Body of pancreas (tissue), 4 donors: ENCODE measurements around the gene RNF146. TPM values are rescaled to one million over a fixed set of nuclear protein-coding genes. Genes with fewer than 3 reads are reported as not detected.

Experiments
- ATAC-seq: fragments of 150-250 bp; one replicate; pipeline ENCODE4 v1.9.1; 2016
- DNase-seq, 4 donors: peaks; one replicate each; pipeline ENCODE4 v3.0.0-alpha.2; 2019
- H3K27ac ChIP-seq, 4 donors: fragments of 200-600 bp; sonication (generic); 1 replicate in 3 of 4; 2 replicates in 1 of 4; pipeline versions ENCODE4 v1.5.1 to v1.6.1; 2016 to 2019; ENCODE audit warnings: mild to moderate bottlenecking in 1 of 4, mixed read lengths in 1 of 4, moderate library complexity in 1 of 4
- H3K27me3 ChIP-seq, 2 donors: fragments of 200-600 bp; sonication (generic); one replicate each; pipeline ENCODE4 v1.6.0; 2016; ENCODE audit warnings: mild to moderate bottlenecking in 1 of 2
- H3K36me3 ChIP-seq, 2 donors: fragments of 200-600 bp; sonication (generic); replicated peaks in 1 of 2; 2 replicates each; pipeline ENCODE4 v1.5.1; 2016; ENCODE audit warnings: low read depth in 2 of 2; ENCODE audit not compliant: insufficient read depth in 1 of 2
- H3K4me1 ChIP-seq: fragments of 200-600 bp; sonication (generic); one replicate; pipeline ENCODE4 v1.6.0; 2016
- H3K4me3 ChIP-seq, 2 donors: fragments of 200-600 bp; sonication (generic); 1 replicate in 1 of 2; 2 replicates in 1 of 2; pipeline ENCODE4 v1.5.1; 2016 to 2019
- H3K9me3 ChIP-seq, 3 donors: fragments of 200-600 bp; sonication (generic); 1 replicate in 2 of 3; 2 replicates in 1 of 3; pipeline ENCODE4 v1.5.1; 2016
- POLR2A ChIP-seq, 3 donors: fragments of 450-650 bp; IDR thresholded peaks; one replicate each; pipeline ENCODE4 v1.6.1; 2016; ENCODE audit warnings: antibody characterized with exemption in 3 of 3, mild to moderate bottlenecking in 2 of 3
- WGBS, 2 donors: methylation state at CpG; one replicate each; pipeline ENCODE4 v1.1.5; 2017; 5-methylcytosine and 5-hydroxymethylcytosine counted together
- intact Hi-C: fragments of 100-400 bp; cut with DNase I; formaldehyde crosslinking; loops from one replicate; pipeline ENCODE4 v1.15.1; 2023
- total RNA-seq, 2 donors: library from RNA; depleted of rRNA; stranded (reverse); fragments of >200 nt; gene quantifications; one replicate each; pipeline ENCODE4 v1.1.0, GENCODE V29; 2016
- TF ChIP-seq, protein P1 (sequence below), 7 experiments: fragments of 450-650 bp in 4 of 7; fragments of 200-600 bp in 3 of 7; sonication (generic) in 3 of 7; IDR thresholded peaks; one replicate each; pipeline ENCODE4 v1.5.1; 2016 to 2019; ENCODE audit warnings: antibody characterized with exemption in 7 of 7

Gene RNF146
- total RNA-seq, 2 donors from 2014 or later = 36.8 to 42.2 TPM

DNA sequence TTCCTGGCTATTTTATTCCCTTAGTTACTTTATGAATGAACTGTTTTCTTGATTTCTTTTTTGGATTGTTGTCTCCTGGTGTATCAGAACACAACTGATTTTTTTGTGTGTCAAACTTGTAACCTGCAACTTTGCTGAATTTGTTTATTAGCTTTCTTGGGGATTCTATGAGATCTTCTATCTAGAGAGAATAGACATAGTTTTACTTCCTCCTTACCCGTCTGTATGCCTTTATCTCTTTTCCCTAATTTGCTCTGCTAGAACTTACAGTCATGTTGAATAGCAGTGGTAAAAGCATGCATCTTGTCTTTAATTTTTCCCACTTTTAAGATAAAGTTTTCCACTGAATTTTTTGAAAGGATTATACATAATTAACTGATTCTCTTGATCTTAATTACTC is 13.2 kb downstream of the RNF146 start:
- H3K27me3 ChIP-seq = no peaks in the 10 kb centered on the region
- WGBS, 2 donors = 52 to 60% methylated on average over 1 of the region's 1 CpG

DNA sequence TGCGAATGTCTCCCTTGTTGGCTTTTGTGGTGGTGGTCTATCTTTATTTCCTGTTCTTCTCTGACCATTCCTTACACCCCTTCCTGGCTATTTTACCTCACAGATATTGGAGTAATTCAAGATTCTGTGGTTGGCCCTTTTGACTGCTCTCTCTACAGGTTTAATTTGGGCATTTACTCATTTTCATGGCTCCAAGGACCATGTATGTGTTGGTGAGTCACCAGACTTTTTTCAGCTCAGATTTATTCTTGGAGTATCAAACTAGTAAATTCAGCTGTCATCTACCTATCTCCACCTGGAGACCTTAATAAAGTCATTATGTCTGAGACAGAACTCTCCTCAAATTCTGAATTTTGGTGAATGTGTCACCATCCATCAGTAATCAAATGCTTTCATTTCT is 15.5 kb downstream of the RNF146 start:
- WGBS, 2 donors = 91 to 96% methylated on average over 1 of the region's 1 CpG
- Histone ChIP-seq H3K27ac (no peak overlapping the region), H3K4me1 (no peaks in the 10 kb centered on the region), H3K27me3 (no peaks in the 10 kb centered on the region), H3K4me3 (no peak overlapping the region), H3K9me3 (no peaks in the 10 kb centered on the region), H3K36me3 (peaks cover 5 to 20% of the 10 kb centered on the region in 2 donors)
- DNase-seq (no peak), ATAC-seq (no peak)
- intact Hi-C loops = no loop called here
- TF ChIP-seq, protein P1, sequence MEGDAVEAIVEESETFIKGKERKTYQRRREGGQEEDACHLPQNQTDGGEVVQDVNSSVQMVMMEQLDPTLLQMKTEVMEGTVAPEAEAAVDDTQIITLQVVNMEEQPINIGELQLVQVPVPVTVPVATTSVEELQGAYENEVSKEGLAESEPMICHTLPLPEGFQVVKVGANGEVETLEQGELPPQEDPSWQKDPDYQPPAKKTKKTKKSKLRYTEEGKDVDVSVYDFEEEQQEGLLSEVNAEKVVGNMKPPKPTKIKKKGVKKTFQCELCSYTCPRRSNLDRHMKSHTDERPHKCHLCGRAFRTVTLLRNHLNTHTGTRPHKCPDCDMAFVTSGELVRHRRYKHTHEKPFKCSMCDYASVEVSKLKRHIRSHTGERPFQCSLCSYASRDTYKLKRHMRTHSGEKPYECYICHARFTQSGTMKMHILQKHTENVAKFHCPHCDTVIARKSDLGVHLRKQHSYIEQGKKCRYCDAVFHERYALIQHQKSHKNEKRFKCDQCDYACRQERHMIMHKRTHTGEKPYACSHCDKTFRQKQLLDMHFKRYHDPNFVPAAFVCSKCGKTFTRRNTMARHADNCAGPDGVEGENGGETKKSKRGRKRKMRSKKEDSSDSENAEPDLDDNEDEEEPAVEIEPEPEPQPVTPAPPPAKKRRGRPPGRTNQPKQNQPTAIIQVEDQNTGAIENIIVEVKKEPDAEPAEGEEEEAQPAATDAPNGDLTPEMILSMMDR (IDR thresholded peaks at IDR 0.05) = no peak
- no peak for TF ChIP-seq POLR2A (IDR thresholded peaks at IDR 0.05)

More for the DNA sequence above, 13.2 kb downstream of the RNF146 start:
- ATAC-seq (no peak), DNase-seq (no peak)
- Histone ChIP-seq H3K9me3 (no peaks in the 10 kb centered on the region), H3K36me3 (peaks cover 0 to 7% of the 10 kb centered on the region in 2 donors), H3K27ac (no peak overlapping the region), H3K4me3 (no peak overlapping the region), H3K4me1 (peaks cover 3% of the 10 kb centered on the region)
- intact Hi-C loops = no loop called here
- TF ChIP-seq, protein P1 (IDR thresholded peaks at IDR 0.05) = no peak
- no peak for TF ChIP-seq POLR2A (IDR thresholded peaks at IDR 0.05)

DNA sequence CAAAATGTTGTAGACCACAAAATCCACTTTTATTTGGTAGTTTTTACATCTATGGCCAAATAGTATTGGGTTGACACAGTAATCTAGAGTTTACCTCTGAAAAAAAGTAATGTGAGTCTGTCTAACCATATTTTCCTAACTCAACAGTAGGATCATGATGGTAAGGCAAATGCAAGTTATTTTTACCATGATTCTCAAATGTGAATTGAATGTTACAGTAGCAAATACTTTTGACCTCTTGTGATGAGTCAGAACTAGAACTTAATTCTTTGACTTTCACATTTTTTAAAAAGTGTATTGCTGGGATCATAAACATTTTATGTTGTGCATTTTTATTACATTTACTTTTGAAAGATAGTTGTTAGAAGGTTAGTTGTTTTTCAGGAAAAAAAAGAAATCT is 22.0 kb downstream of the RNF146 start:
- Histone ChIP-seq H3K36me3 (peaks cover 9 to 19% of the 10 kb centered on the region in 2 donors), H3K4me3 (no peak overlapping the region), H3K27me3 (no peaks in the 10 kb centered on the region), H3K4me1 (no peaks in the 10 kb centered on the region), H3K27ac (no peak overlapping the region), H3K9me3 (no peaks in the 10 kb centered on the region)
- no peak for DNase-seq
- intact Hi-C loops = no loop called here
- TF ChIP-seq, protein P1 (IDR thresholded peaks at IDR 0.05) = no peak
- TF ChIP-seq POLR2A (IDR thresholded peaks at IDR 0.05) = no peak
- ATAC-seq = no peak

GRCh38 chr6:127289934-127290333 is 23.3 kb downstream of the RNF146 start:
- peaks cover 9 to 18% of the 10 kb centered on the region in 2 donors for H3K36me3 ChIP-seq
- no peak for ATAC-seq
- no peak for DNase-seq
- WGBS, 2 donors = 72 to 74% methylated on average over 5 of the region's 5 CpGs
- no peaks in the 10 kb centered on the region for H3K4me1 ChIP-seq
- intact Hi-C loops = no loop called here
- no peak overlapping the region for H3K4me3 ChIP-seq
- H3K27me3 ChIP-seq = no peaks in the 10 kb centered on the region
- no peak overlapping the region for H3K27ac ChIP-seq
- TF ChIP-seq, protein P1 (IDR thresholded peaks at IDR 0.05) = no peak
- TF ChIP-seq POLR2A (IDR thresholded peaks at IDR 0.05) = no peak
- H3K9me3 ChIP-seq = no peaks in the 10 kb centered on the region

GRCh38 chr6:127290391-127291265 is 24.0 kb downstream of the RNF146 start:
- TF ChIP-seq, protein P1 (IDR thresholded peaks at IDR 0.05) = no peak
- no peak for TF ChIP-seq POLR2A (IDR thresholded peaks at IDR 0.05)
- intact Hi-C loops = no loop called here
- H3K27ac ChIP-seq = no peak overlapping the region
- H3K36me3 ChIP-seq = peaks cover 9 to 16% of the 10 kb centered on the region in 2 donors
- DNase-seq (no peak), ATAC-seq (no peak)
- H3K4me1 ChIP-seq = no peaks in the 10 kb centered on the region
- no peaks in the 10 kb centered on the region for H3K9me3 ChIP-seq
- H3K27me3 ChIP-seq = no peaks in the 10 kb centered on the region
- H3K4me3 ChIP-seq = no peak overlapping the region
- 74 to 82% methylated on average over 4 of the region's 4 CpGs for WGBS, 2 donors
